ENCODE results near the gene MRPS15. TPM values are rescaled to one million over a fixed set of nuclear protein-coding genes. Genes with fewer than 3 reads are reported as not detected.
A peak's percentile ranks its signal among the peaks of the same experiment; 100 is the strongest.

MRPS15 gene
- total and polyA plus RNA-seq, 4 donors, result 41.8 to 95.0 (median 59.8) TPM

GRCh38 chr1:36453051-36453450 lies 11.1 kb downstream of the MRPS15 start:
- H3K4me3 ChIP-seq (ENCODE audit: low read depth in 1 of 3, low read length in 3 of 3), result no peak overlapping the region
- H3K4me1 ChIP-seq (ENCODE audit: control insufficient read depth in 4 of 4, insufficient read depth in 4 of 4, low read length in 3 of 4), result peaks cover 3 to 13% (median 6%) of the 10 kb centered on the region in 4 donors
- no peak overlapping the region for H3K9ac ChIP-seq (ENCODE audit: low read depth in 1 of 2, low read length in 2 of 2)
- H3K9me3 ChIP-seq (ENCODE audit: control insufficient read depth in 4 of 4, low read length in 3 of 4), result no peaks in the 10 kb centered on the region
- TF ChIP-seq TAF1 (conservative IDR thresholded peaks at IDR 0.05) (no peak), EGR1 (IDR thresholded peaks at IDR 0.05; ENCODE audit: low read depth in 2 of 2) (no peak), GABPA (IDR thresholded peaks at IDR 0.05 in 1 of 2, conservative IDR thresholded peaks at IDR 0.05 in 1 of 2) (no peak), REST (IDR thresholded peaks at IDR 0.05) (no peak), RAD21 (IDR thresholded peaks at IDR 0.05) (no peak), YY1 (IDR thresholded peaks at IDR 0.05) (no peak)
- TF ChIP-seq, protein P1, sequence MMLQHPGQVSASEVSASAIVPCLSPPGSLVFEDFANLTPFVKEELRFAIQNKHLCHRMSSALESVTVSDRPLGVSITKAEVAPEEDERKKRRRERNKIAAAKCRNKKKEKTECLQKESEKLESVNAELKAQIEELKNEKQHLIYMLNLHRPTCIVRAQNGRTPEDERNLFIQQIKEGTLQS (IDR thresholded peaks at IDR 0.05), result no peak
- TF ChIP-seq, protein P2, sequence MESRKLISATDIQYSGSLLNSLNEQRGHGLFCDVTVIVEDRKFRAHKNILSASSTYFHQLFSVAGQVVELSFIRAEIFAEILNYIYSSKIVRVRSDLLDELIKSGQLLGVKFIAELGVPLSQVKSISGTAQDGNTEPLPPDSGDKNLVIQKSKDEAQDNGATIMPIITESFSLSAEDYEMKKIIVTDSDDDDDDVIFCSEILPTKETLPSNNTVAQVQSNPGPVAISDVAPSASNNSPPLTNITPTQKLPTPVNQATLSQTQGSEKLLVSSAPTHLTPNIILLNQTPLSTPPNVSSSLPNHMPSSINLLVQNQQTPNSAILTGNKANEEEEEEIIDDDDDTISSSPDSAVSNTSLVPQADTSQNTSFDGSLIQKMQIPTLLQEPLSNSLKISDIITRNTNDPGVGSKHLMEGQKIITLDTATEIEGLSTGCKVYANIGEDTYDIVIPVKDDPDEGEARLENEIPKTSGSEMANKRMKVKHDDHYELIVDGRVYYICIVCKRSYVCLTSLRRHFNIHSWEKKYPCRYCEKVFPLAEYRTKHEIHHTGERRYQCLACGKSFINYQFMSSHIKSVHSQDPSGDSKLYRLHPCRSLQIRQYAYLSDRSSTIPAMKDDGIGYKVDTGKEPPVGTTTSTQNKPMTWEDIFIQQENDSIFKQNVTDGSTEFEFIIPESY (IDR thresholded peaks at IDR 0.05), result no peak
- TF ChIP-seq, protein P3, sequence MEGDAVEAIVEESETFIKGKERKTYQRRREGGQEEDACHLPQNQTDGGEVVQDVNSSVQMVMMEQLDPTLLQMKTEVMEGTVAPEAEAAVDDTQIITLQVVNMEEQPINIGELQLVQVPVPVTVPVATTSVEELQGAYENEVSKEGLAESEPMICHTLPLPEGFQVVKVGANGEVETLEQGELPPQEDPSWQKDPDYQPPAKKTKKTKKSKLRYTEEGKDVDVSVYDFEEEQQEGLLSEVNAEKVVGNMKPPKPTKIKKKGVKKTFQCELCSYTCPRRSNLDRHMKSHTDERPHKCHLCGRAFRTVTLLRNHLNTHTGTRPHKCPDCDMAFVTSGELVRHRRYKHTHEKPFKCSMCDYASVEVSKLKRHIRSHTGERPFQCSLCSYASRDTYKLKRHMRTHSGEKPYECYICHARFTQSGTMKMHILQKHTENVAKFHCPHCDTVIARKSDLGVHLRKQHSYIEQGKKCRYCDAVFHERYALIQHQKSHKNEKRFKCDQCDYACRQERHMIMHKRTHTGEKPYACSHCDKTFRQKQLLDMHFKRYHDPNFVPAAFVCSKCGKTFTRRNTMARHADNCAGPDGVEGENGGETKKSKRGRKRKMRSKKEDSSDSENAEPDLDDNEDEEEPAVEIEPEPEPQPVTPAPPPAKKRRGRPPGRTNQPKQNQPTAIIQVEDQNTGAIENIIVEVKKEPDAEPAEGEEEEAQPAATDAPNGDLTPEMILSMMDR (IDR thresholded peaks at IDR 0.05; ENCODE audit: low read depth, low read length, missing input control), result no peak
- peaks cover 3 to 34% (median 25%) of the 10 kb centered on the region in 4 donors for H3K36me3 ChIP-seq (ENCODE audit: control insufficient read depth in 4 of 4, insufficient read depth in 3 of 4, low read depth in 1 of 4, low read length in 3 of 4)
- H3K27me3 ChIP-seq (ENCODE audit: control insufficient read depth in 4 of 4, insufficient read depth in 4 of 4, low read length in 3 of 4), result no peaks in the 10 kb centered on the region
- 95% methylated on average over 3 of the region's 3 CpGs for WGBS
- no peak for DNase-seq (ENCODE audit: low spot score)
- no peak overlapping the region for H3K27ac ChIP-seq (ENCODE audit: low read depth in 1 of 2, low read length in 2 of 2)

DNA sequence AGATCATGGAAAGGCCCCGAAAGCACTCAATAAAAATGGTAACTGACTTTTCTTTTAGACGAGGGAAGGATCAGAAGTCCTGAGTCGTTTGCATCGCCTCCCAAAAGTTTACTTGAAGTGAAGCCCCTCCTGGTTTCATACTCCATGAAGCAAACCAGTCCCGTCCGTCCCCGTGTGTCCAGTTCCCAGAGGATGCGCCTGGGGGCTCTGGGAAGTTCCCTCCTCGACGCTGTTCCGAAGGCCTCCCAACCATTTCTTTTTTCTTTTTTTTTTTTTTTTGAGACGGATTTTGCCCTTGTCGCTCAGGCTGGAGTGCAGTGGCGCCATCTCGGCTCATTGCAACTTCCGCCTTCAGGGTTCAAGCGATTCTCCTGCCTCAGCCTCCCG lies 13.3 kb downstream of the MRPS15 start:
- no peaks in the 10 kb centered on the region for H3K27me3 ChIP-seq (ENCODE audit: control insufficient read depth in 4 of 4, insufficient read depth in 4 of 4, low read length in 3 of 4)
- WGBS, result 48% methylated on average over 18 of the region's 18 CpGs
- peaks cover under 1 to 15% (median 11%) of the 10 kb centered on the region in 4 donors for H3K36me3 ChIP-seq (ENCODE audit: control insufficient read depth in 4 of 4, insufficient read depth in 3 of 4, low read depth in 1 of 4, low read length in 3 of 4)
- no peaks in the 10 kb centered on the region for H3K9me3 ChIP-seq (ENCODE audit: control insufficient read depth in 4 of 4, low read length in 3 of 4)
- H3K4me3 ChIP-seq (ENCODE audit: low read depth in 1 of 3, low read length in 3 of 3), result peak overlapping the region; percentile 56 to 75 (median 67)
- peak overlapping the region; percentile 89 to 91 for H3K27ac ChIP-seq (ENCODE audit: low read depth in 1 of 2, low read length in 2 of 2)
- peak overlapping the region; percentile 69 to 78 for H3K9ac ChIP-seq (ENCODE audit: low read depth in 1 of 2, low read length in 2 of 2)
- H3K4me1 ChIP-seq (ENCODE audit: control insufficient read depth in 4 of 4, insufficient read depth in 4 of 4, low read length in 3 of 4), result peaks cover 3 to 13% (median 6%) of the 10 kb centered on the region in 4 donors
- DNase-seq (ENCODE audit: low spot score), result no peak
- TF ChIP-seq HNF4A (conservative IDR thresholded peaks at IDR 0.05), result no peak
- TF ChIP-seq FOXA1 (IDR thresholded peaks at IDR 0.05), result no peak
- TF ChIP-seq EGR1 (IDR thresholded peaks at IDR 0.05; ENCODE audit: low read depth in 2 of 2), result no peak
- no peak for TF ChIP-seq SP1 (IDR thresholded peaks at IDR 0.05)
- no peak for TF ChIP-seq JUND (IDR thresholded peaks at IDR 0.05)
- no peak for TF ChIP-seq FOXA2 (IDR thresholded peaks at IDR 0.05)
- no peak for TF ChIP-seq HNF4G (IDR thresholded peaks at IDR 0.05)
- TF ChIP-seq TAF1 (conservative IDR thresholded peaks at IDR 0.05), result no peak
- no peak for TF ChIP-seq YY1 (IDR thresholded peaks at IDR 0.05)
- no peak for TF ChIP-seq RAD21 (IDR thresholded peaks at IDR 0.05)
- TF ChIP-seq, protein P2 (IDR thresholded peaks at IDR 0.05), result no peak
- TF ChIP-seq GABPA (IDR thresholded peaks at IDR 0.05 in 1 of 2, conservative IDR thresholded peaks at IDR 0.05 in 1 of 2), result no peak
- no peak for TF ChIP-seq NR2F2 (IDR thresholded peaks at IDR 0.05)
- TF ChIP-seq, protein P1 (IDR thresholded peaks at IDR 0.05), result no peak
- TF ChIP-seq RXRA (IDR thresholded peaks at IDR 0.05), result no peak
- TF ChIP-seq, protein P3 (IDR thresholded peaks at IDR 0.05; ENCODE audit: low read depth, low read length, missing input control), result no peak
- TF ChIP-seq, protein P4, sequence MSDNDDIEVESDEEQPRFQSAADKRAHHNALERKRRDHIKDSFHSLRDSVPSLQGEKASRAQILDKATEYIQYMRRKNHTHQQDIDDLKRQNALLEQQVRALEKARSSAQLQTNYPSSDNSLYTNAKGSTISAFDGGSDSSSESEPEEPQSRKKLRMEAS (IDR thresholded peaks at IDR 0.05), result no peak
